ENCODE results near the gene PUDP. TPM values are rescaled to one million over a fixed set of nuclear protein-coding genes. Genes with fewer than 3 reads are reported as not detected.

PUDP gene
- total RNA-seq, 4 donors from 2014 or later: 5.5 to 15.5 (median 11.9) TPM

DNA sequence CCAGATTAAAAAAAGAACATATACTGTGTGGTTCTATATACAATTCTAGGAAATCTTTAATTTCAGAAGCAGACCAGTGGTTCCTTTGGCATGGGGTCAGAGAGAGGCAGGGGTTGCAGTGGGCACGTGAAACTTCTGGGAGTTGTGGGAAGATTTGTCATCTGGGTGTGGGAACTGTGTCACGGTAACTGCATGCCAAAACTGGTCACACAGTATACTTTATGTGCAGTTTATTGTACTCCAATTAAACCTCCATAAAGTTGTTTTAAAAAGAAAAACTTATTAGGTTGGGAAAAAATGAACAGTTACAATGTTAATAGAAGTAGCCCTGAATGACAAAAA, 27.1 kb downstream of the PUDP start:
- ATAC-seq (ENCODE audit: low FRiP score) (no peak), DNase-seq (ENCODE audit: low spot score) (no peak)
- TF ChIP-seq, protein P1, sequence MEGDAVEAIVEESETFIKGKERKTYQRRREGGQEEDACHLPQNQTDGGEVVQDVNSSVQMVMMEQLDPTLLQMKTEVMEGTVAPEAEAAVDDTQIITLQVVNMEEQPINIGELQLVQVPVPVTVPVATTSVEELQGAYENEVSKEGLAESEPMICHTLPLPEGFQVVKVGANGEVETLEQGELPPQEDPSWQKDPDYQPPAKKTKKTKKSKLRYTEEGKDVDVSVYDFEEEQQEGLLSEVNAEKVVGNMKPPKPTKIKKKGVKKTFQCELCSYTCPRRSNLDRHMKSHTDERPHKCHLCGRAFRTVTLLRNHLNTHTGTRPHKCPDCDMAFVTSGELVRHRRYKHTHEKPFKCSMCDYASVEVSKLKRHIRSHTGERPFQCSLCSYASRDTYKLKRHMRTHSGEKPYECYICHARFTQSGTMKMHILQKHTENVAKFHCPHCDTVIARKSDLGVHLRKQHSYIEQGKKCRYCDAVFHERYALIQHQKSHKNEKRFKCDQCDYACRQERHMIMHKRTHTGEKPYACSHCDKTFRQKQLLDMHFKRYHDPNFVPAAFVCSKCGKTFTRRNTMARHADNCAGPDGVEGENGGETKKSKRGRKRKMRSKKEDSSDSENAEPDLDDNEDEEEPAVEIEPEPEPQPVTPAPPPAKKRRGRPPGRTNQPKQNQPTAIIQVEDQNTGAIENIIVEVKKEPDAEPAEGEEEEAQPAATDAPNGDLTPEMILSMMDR (IDR thresholded peaks at IDR 0.05): no peak

- no peak for DNase-seq (ENCODE audit: low spot score)
- ATAC-seq (ENCODE audit: low FRiP score): no peak
- TF ChIP-seq, protein P1 (IDR thresholded peaks at IDR 0.05): no peak
These were observed 27.7 kb downstream of the PUDP start for GRCh38 chrX:7119950-7120877.

DNA sequence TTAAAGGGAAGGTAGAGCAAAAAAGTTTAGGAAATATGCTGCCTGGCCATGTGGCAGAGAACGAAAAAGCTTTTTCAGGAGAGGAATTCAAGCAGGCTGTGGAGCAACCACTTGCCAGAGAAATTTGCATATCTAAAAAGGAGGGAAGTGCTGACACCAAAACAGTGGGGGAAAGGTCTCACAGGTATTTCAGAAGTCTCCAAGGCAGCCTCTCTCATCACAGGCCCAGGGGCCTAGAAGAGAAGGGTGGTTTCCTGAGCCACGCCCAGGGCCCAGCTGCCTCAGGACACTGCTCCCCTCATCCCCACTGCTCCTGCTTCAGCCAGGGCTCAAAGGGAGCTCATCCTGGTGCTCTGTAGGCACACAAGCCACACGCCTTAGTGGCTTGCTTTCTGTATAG, 30.4 kb downstream of the PUDP start:
- DNase-seq (ENCODE audit: low spot score): no peak
- no peak for ATAC-seq (ENCODE audit: low FRiP score)
- TF ChIP-seq, protein P1 (IDR thresholded peaks at IDR 0.05): no peak

DNA sequence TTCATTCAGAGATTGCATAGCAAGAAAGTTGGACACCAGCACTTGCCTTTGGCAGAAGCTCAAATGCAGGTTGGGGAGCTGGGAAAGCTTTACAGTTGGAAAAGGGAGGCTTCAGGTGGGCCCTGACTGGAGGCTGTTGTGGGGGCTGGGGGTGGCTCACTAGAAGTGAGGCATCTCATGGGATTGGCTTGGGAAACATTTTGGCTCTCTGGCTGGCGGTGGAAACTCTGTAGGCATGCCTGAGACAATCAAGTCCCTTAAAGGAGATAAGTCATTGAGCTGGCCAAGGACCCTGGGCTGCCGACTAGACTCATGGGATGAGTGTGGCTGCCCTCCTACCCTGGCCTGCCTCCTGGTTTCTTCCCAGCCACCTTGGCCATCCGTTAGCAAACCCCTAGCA, 31.9 kb downstream of the PUDP start:
- ATAC-seq (ENCODE audit: low FRiP score) (no peak), DNase-seq (ENCODE audit: low spot score) (no peak)
- TF ChIP-seq, protein P1 (IDR thresholded peaks at IDR 0.05): no peak

DNA sequence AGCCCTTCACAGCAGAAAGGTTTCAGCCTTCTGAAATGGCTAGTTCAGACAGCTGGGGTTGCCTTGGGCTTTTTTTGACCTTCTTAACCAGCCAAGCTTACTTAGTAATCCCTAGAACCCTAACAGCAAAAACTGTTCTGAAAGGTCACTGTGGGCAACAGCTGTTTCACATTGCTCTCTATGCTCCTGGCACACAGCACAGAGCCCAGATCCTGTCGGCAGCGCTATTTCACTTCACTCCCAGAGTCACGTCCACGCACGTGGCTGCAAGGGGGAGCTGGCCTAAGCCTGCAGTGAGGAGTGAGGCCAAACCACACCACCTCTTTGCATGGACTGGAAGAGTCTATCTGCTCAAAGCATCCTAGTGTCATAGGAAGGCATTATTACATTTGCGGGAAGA, 32.4 kb downstream of the PUDP start:
- no peak for ATAC-seq (ENCODE audit: low FRiP score)
- DNase-seq (ENCODE audit: low spot score): no peak
- TF ChIP-seq, protein P1 (IDR thresholded peaks at IDR 0.05): no peak

GRCh38 chrX:7112071-7112470, 35.9 kb downstream of the PUDP start:
- TF ChIP-seq, protein P1 (IDR thresholded peaks at IDR 0.05): no peak
- DNase-seq (ENCODE audit: low spot score) (no peak), ATAC-seq (ENCODE audit: low FRiP score) (no peak)

GRCh38 chrX:7111518-7111917, 36.4 kb downstream of the PUDP start:
- TF ChIP-seq, protein P1 (IDR thresholded peaks at IDR 0.05): no peak
- no peak for ATAC-seq (ENCODE audit: low FRiP score)
- DNase-seq (ENCODE audit: low spot score): no peak

Data from omental fat pad (tissue), 4 donors.